ENCODE results near the gene ACOT6. TPM values are rescaled to one million over a fixed set of nuclear protein-coding genes. Genes with fewer than 3 reads are reported as not detected.
"Not testable (repeated sequence)": the region's sequence is repeated elsewhere in the genome, so short reads cannot be mapped to it uniquely, and the experiment has no call there.

The ACOT6 gene
- not detected for total RNA-seq

- ATAC-seq (peak; percentile 85 to 86), DNase-seq (peak; percentile 49)
- peak within 1 kb of the TSS; percentile 82 for H3K4me3 Mint-ChIP-seq
- peaks cover 2% of the 10 kb centered on the region for H3K4me1 Mint-ChIP-seq (ENCODE audit: low read depth)
- H3K36me3 Mint-ChIP-seq (ENCODE audit: insufficient read depth): no peaks in the 10 kb centered on the region
- peaks cover 4% of the 10 kb centered on the region for H3K27me3 Mint-ChIP-seq (ENCODE audit: low read depth)
- H3K9me3 Mint-ChIP-seq: no peaks in the 10 kb centered on the region
Measured at GRCh38 chr14:73612339-73613045, at the start of gene ACOT6. TSS of gene ACOT6 (plus strand) at chr14:73612517. CDS start at chr14:73612572, 55 bp downstream.

GRCh38 chr14:73562696-73563095, 49.6 kb upstream of the ACOT6 start:
- DNase-seq; H3K4me3 Mint-ChIP-seq; ATAC-seq; H3K27me3 Mint-ChIP-seq (ENCODE audit: low read depth): not testable (repeated sequence)
- Mint-ChIP-seq H3K36me3 (ENCODE audit: insufficient read depth) (peaks cover 19% of the 10 kb centered on the region), H3K9me3 (peaks cover 12% of the 10 kb centered on the region), H3K4me1 (ENCODE audit: low read depth) (peaks cover 24% of the 10 kb centered on the region)

GRCh38 chr14:73566431-73566830, 45.9 kb upstream of the ACOT6 start:
- not testable (repeated sequence) for ATAC-seq; H3K27me3 Mint-ChIP-seq (ENCODE audit: low read depth); DNase-seq
- Mint-ChIP-seq H3K4me3 (peak overlapping the region; percentile 95), H3K9me3 (peaks cover 12% of the 10 kb centered on the region), H3K36me3 (ENCODE audit: insufficient read depth) (peaks cover 24% of the 10 kb centered on the region), H3K4me1 (ENCODE audit: low read depth) (peaks cover 53% of the 10 kb centered on the region)

GRCh38 chr14:73566935-73567334, 45.4 kb upstream of the ACOT6 start:
- not testable (repeated sequence) for DNase-seq; H3K27me3 Mint-ChIP-seq (ENCODE audit: low read depth); H3K9me3 Mint-ChIP-seq; ATAC-seq
- peaks cover 24% of the 10 kb centered on the region for H3K36me3 Mint-ChIP-seq (ENCODE audit: insufficient read depth)
- H3K4me3 Mint-ChIP-seq: peak overlapping the region; percentile 95
- peaks cover 53% of the 10 kb centered on the region for H3K4me1 Mint-ChIP-seq (ENCODE audit: low read depth)

- Mint-ChIP-seq H3K9me3 (peaks cover 6% of the 10 kb centered on the region), H3K4me1 (ENCODE audit: low read depth) (peaks cover 53% of the 10 kb centered on the region), H3K36me3 (ENCODE audit: insufficient read depth) (peaks cover 24% of the 10 kb centered on the region), H3K27me3 (ENCODE audit: low read depth) (no peaks in the 10 kb centered on the region), H3K4me3 (peak overlapping the region; percentile 95)
- ATAC-seq: no peak
- DNase-seq: no peak
Measured at GRCh38 chr14:73567358-73567757, 45.0 kb upstream of the ACOT6 start.

- H3K4me3 Mint-ChIP-seq: peak overlapping the region; percentile 95
- peak in 1 of 2 donors; percentile 20 for ATAC-seq
- H3K27me3 Mint-ChIP-seq (ENCODE audit: low read depth): no peaks in the 10 kb centered on the region
- H3K4me1 Mint-ChIP-seq (ENCODE audit: low read depth): peaks cover 53% of the 10 kb centered on the region
- no peaks in the 10 kb centered on the region for H3K9me3 Mint-ChIP-seq
- no peak for DNase-seq
- peaks cover 22% of the 10 kb centered on the region for H3K36me3 Mint-ChIP-seq (ENCODE audit: insufficient read depth)
Measured at GRCh38 chr14:73567951-73568885, 44.1 kb upstream of the ACOT6 start.

- Mint-ChIP-seq H3K4me1 (ENCODE audit: low read depth) (peaks cover 53% of the 10 kb centered on the region), H3K36me3 (ENCODE audit: insufficient read depth) (peaks cover 22% of the 10 kb centered on the region), H3K4me3 (peak overlapping the region; percentile 95)
- not testable (repeated sequence) for H3K9me3 Mint-ChIP-seq; H3K27me3 Mint-ChIP-seq (ENCODE audit: low read depth); ATAC-seq; DNase-seq
Measured at GRCh38 chr14:73568886-73569184, 43.5 kb upstream of the ACOT6 start.

- DNase-seq (peak; percentile 85), ATAC-seq (peak; percentile 85 to 86)
- peak within 1 kb of the TSS; percentile 95 for H3K4me3 Mint-ChIP-seq
- peaks cover 24% of the 10 kb centered on the region for H3K36me3 Mint-ChIP-seq (ENCODE audit: insufficient read depth)
- not testable (repeated sequence) for H3K27me3 Mint-ChIP-seq (ENCODE audit: low read depth); H3K9me3 Mint-ChIP-seq
- H3K4me1 Mint-ChIP-seq (ENCODE audit: low read depth): peaks cover 53% of the 10 kb centered on the region
Measured at GRCh38 chr14:73569185-73569958, 42.9 kb upstream of the ACOT6 start, which contains the start of gene ACOT2. TSS of gene ACOT2 (plus strand) at chr14:73569213. CDS start at chr14:73569241, 28 bp downstream.

GRCh38 chr14:73570913-73571312, 41.4 kb upstream of the ACOT6 start:
- DNase-seq: peak; percentile 62
- Mint-ChIP-seq H3K4me1 (ENCODE audit: low read depth) (peaks cover 42% of the 10 kb centered on the region), H3K36me3 (ENCODE audit: insufficient read depth) (peaks cover 21% of the 10 kb centered on the region)
- H3K4me3 Mint-ChIP-seq; H3K9me3 Mint-ChIP-seq; H3K27me3 Mint-ChIP-seq (ENCODE audit: low read depth): not testable (repeated sequence)
- ATAC-seq: peak; percentile 12 to 33

GRCh38 chr14:73573034-73573433, 39.3 kb upstream of the ACOT6 start:
- H3K4me3 Mint-ChIP-seq; DNase-seq; H3K27me3 Mint-ChIP-seq (ENCODE audit: low read depth); H3K9me3 Mint-ChIP-seq; ATAC-seq: not testable (repeated sequence)
- Mint-ChIP-seq H3K36me3 (ENCODE audit: insufficient read depth) (peaks cover 10% of the 10 kb centered on the region), H3K4me1 (ENCODE audit: low read depth) (peaks cover 26% of the 10 kb centered on the region)

- not testable (repeated sequence) for H3K27me3 Mint-ChIP-seq (ENCODE audit: low read depth); H3K36me3 Mint-ChIP-seq (ENCODE audit: insufficient read depth); H3K9me3 Mint-ChIP-seq; ATAC-seq; H3K4me3 Mint-ChIP-seq; DNase-seq
- H3K4me1 Mint-ChIP-seq (ENCODE audit: low read depth): peaks cover 19% of the 10 kb centered on the region
Measured at GRCh38 chr14:73573740-73574139, 38.6 kb upstream of the ACOT6 start.

- H3K36me3 Mint-ChIP-seq (ENCODE audit: insufficient read depth); DNase-seq; H3K4me3 Mint-ChIP-seq; H3K27me3 Mint-ChIP-seq (ENCODE audit: low read depth); H3K9me3 Mint-ChIP-seq; ATAC-seq: not testable (repeated sequence)
- peaks cover 14% of the 10 kb centered on the region for H3K4me1 Mint-ChIP-seq (ENCODE audit: low read depth)
Measured at GRCh38 chr14:73574251-73574650, 38.1 kb upstream of the ACOT6 start.

- H3K4me3 Mint-ChIP-seq: no peak overlapping the region
- H3K27me3 Mint-ChIP-seq (ENCODE audit: low read depth): no peaks in the 10 kb centered on the region
- peaks cover 11% of the 10 kb centered on the region for H3K36me3 Mint-ChIP-seq (ENCODE audit: insufficient read depth)
- ATAC-seq (no peak), DNase-seq (no peak)
- no peaks in the 10 kb centered on the region for H3K4me1 Mint-ChIP-seq (ENCODE audit: low read depth)
- no peaks in the 10 kb centered on the region for H3K9me3 Mint-ChIP-seq
Measured at GRCh38 chr14:73576391-73576790, 35.9 kb upstream of the ACOT6 start.

GRCh38 chr14:73577214-73577613, 35.1 kb upstream of the ACOT6 start:
- not testable (repeated sequence) for H3K9me3 Mint-ChIP-seq; H3K4me3 Mint-ChIP-seq; H3K27me3 Mint-ChIP-seq (ENCODE audit: low read depth); H3K4me1 Mint-ChIP-seq (ENCODE audit: low read depth); ATAC-seq; DNase-seq
- peaks cover 11% of the 10 kb centered on the region for H3K36me3 Mint-ChIP-seq (ENCODE audit: insufficient read depth)
